Neural cell (in vitro differentiated cells): Measurements from ENCODE around the gene SEC24C.

ENCODE experiments used
- TAF1 ChIP-seq: IDR thresholded peaks from 2 replicates; pipeline ENCODE4 v1.6.1; 2012; ENCODE audit warnings: low read depth
- TF ChIP-seq, protein P1 (sequence below): fragments of 450-650 bp; IDR thresholded peaks from 2 replicates; pipeline ENCODE4 v1.5.1; 2014; ENCODE audit warnings: antibody characterized with exemption, mild to moderate bottlenecking, moderate library complexity; ENCODE audit not compliant: poor library complexity, severe bottlenecking

GRCh38 chr10:73803680-73804286 lies 59.6 kb downstream of the SEC24C start:
- TF ChIP-seq TAF1, result no peak
- TF ChIP-seq, protein P1, sequence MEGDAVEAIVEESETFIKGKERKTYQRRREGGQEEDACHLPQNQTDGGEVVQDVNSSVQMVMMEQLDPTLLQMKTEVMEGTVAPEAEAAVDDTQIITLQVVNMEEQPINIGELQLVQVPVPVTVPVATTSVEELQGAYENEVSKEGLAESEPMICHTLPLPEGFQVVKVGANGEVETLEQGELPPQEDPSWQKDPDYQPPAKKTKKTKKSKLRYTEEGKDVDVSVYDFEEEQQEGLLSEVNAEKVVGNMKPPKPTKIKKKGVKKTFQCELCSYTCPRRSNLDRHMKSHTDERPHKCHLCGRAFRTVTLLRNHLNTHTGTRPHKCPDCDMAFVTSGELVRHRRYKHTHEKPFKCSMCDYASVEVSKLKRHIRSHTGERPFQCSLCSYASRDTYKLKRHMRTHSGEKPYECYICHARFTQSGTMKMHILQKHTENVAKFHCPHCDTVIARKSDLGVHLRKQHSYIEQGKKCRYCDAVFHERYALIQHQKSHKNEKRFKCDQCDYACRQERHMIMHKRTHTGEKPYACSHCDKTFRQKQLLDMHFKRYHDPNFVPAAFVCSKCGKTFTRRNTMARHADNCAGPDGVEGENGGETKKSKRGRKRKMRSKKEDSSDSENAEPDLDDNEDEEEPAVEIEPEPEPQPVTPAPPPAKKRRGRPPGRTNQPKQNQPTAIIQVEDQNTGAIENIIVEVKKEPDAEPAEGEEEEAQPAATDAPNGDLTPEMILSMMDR, result no peak
